IMR-90 (cell line): ENCODE results near the gene CAPN7. TPM values are rescaled to one million over a fixed set of nuclear protein-coding genes. Genes with fewer than 3 reads are reported as not detected.

Experiments used
- ATAC-seq: fragments of 200-7000 bp; cut with Tn5 transposase; 2 replicates; pipeline ENCODE4 v1.9.1; 2020; ENCODE audit warnings: low read depth, mild to moderate bottlenecking, moderate library complexity
- BruUV-seq: library from RNA; stranded (reverse); fragments of 400-500 nt; replicated peaks from 2 replicates; lab custom pipeline; 2021; lab: Mats Ljungman, UMichigan
- CTCF ChIA-PET: fragments of 300-600 bp; formaldehyde crosslinking; extraction: SDS; loops from one replicate; lab custom pipeline; 2021; ENCODE audit warnings: antibody characterized with exemption; lab: Yijun Ruan, JAX
- POLR2A ChIA-PET: fragments of 300-600 bp; sonication (Branson Sonifier 250); formaldehyde crosslinking; loops from one replicate; lab custom pipeline; 2022; ENCODE audit warnings: antibody characterized with exemption; ENCODE audit not compliant: unreplicated experiment; lab: Charles Lee
- DNase-seq: peaks from one replicate; pipeline ENCODE4 v3.0.0; 2013
- H2AFZ ChIP-seq: replicated peaks from 2 replicates; pipeline ENCODE3; 2013; ENCODE audit warnings: low read length, mild to moderate bottlenecking; ENCODE audit not compliant: poor library complexity
- H2AK5ac ChIP-seq: 2 replicates; pipeline ENCODE4 v1.6.1; 2013; ENCODE audit warnings: low read depth, low read length, inconsistent platforms
- H2AK9ac ChIP-seq: replicated peaks from 2 replicates; pipeline ENCODE3; 2013; ENCODE audit warnings: mild to moderate bottlenecking, low read depth, low read length, moderate library complexity; ENCODE audit not compliant: poor library complexity
- H2BK120ac ChIP-seq: 2 replicates; pipeline ENCODE4 v1.6.1; 2013; ENCODE audit warnings: low read depth, low read length, inconsistent platforms
- H2BK15ac ChIP-seq: 3 replicates; pipeline ENCODE4 v1.6.1; 2013; ENCODE audit warnings: low read depth, low read length, inconsistent platforms
- H2BK20ac ChIP-seq: 2 replicates; pipeline ENCODE4 v1.6.1; 2013; ENCODE audit warnings: low read depth, mild to moderate bottlenecking, inconsistent platforms, low read length, moderate library complexity
- H2BK5ac ChIP-seq: 2 replicates; pipeline ENCODE4 v1.6.1; 2013; ENCODE audit warnings: mild to moderate bottlenecking, low read depth, low read length, inconsistent platforms; ENCODE audit not compliant: poor library complexity, severe bottlenecking
- H3K14ac ChIP-seq: replicated peaks from 2 replicates; pipeline ENCODE4 v1.6.1; 2013; ENCODE audit warnings: low read depth, low read length, inconsistent platforms
- H3K18ac ChIP-seq: 2 replicates; pipeline ENCODE4 v1.6.1; 2013; ENCODE audit warnings: low read depth, low read length, control low read depth
- H3K23ac ChIP-seq: 2 replicates; pipeline ENCODE4 v1.6.1; 2013; ENCODE audit warnings: low read depth, low read length, inconsistent platforms
- H3K27ac ChIP-seq: 2 replicates; pipeline ENCODE4 v1.5.1; 2013; ENCODE audit warnings: mild to moderate bottlenecking, control low read depth, low read length; ENCODE audit not compliant: insufficient read depth
- H3K27me3 ChIP-seq: 2 replicates; pipeline ENCODE4 v1.6.1; 2013; ENCODE audit warnings: low read length; ENCODE audit not compliant: control insufficient read depth, insufficient read depth
- H3K36me3 ChIP-seq: 2 replicates; pipeline ENCODE4 v1.6.1; 2013; ENCODE audit warnings: low read length, mixed read lengths; ENCODE audit not compliant: control insufficient read depth, insufficient read depth
- H3K4ac ChIP-seq: 2 replicates; pipeline ENCODE4 v1.6.1; 2013; ENCODE audit warnings: low read depth, low read length, inconsistent platforms
- H3K4me1 ChIP-seq: 2 replicates; pipeline ENCODE4 v1.6.1; 2013; ENCODE audit warnings: low read length, mixed read lengths; ENCODE audit not compliant: control insufficient read depth, insufficient read depth
- H3K4me2 ChIP-seq: 2 replicates; pipeline ENCODE4 v1.6.1; 2013; ENCODE audit warnings: low read depth, mild to moderate bottlenecking, control low read depth, low read length, moderate library complexity
- H3K4me3 ChIP-seq: 2 replicates; pipeline ENCODE4 v1.5.1; 2013; ENCODE audit warnings: low read depth, mild to moderate bottlenecking, control low read depth, low read length, moderate library complexity; ENCODE audit not compliant: insufficient read depth
- H3K56ac ChIP-seq: 2 replicates; pipeline ENCODE4 v1.6.1; 2013; ENCODE audit warnings: low read length, inconsistent platforms; ENCODE audit not compliant: insufficient read depth; ENCODE audit errors: extremely low read depth
- H3K79me1 ChIP-seq, 2 experiments: 2 replicates each; pipeline ENCODE4 v1.6.1; 2013; ENCODE audit warnings: low read length in 2 of 2, inconsistent platforms in 1 of 2, low read depth in 1 of 2
- H3K9ac ChIP-seq: 2 replicates; pipeline ENCODE4 v1.6.1; 2013; ENCODE audit warnings: low read depth, low read length, control low read depth
- H3K9me1 ChIP-seq: 2 replicates; pipeline ENCODE4 v1.6.1; 2013; ENCODE audit warnings: low read length, inconsistent platforms; ENCODE audit not compliant: insufficient read depth
- H3K9me3 ChIP-seq: 2 replicates; pipeline ENCODE4 v1.6.1; 2013; ENCODE audit warnings: low read length; ENCODE audit not compliant: control insufficient read depth, insufficient read depth
- H4K20me1 ChIP-seq: 2 replicates; pipeline ENCODE4 v1.6.1; 2013; ENCODE audit warnings: low read length, inconsistent platforms; ENCODE audit not compliant: insufficient read depth
- H4K5ac ChIP-seq: 2 replicates; pipeline ENCODE4 v1.6.1; 2013; ENCODE audit warnings: mild to moderate bottlenecking, low read depth, low read length, control low read depth
- H4K8ac ChIP-seq, 2 experiments: 2 replicates each; pipeline ENCODE4 v1.6.1; 2013; ENCODE audit warnings: low read depth in 2 of 2, low read length in 2 of 2, control low read depth in 1 of 2, inconsistent platforms in 1 of 2
- H4K91ac ChIP-seq: 2 replicates; pipeline ENCODE4 v1.6.1; 2013; ENCODE audit warnings: low read depth, low read length, inconsistent platforms; ENCODE audit not compliant: insufficient read depth
- BHLHE40 ChIP-seq: fragments of 150-350 bp; IDR thresholded peaks from 2 replicates; pipeline ENCODE4 v1.6.1; 2016; ENCODE audit warnings: mild to moderate bottlenecking, low read depth, low read length
- CEBPB ChIP-seq: IDR thresholded peaks from 2 replicates; pipeline ENCODE4 v1.6.1; 2012; ENCODE audit warnings: low read depth, low read length, improper control_type of control experiment
- CHD1 ChIP-seq: IDR thresholded peaks from 2 replicates; pipeline ENCODE4 v1.6.1; 2012; ENCODE audit warnings: low read depth, low read length, improper control_type of control experiment
- FOS ChIP-seq: fragments of 150-350 bp; IDR thresholded peaks from 2 replicates; pipeline ENCODE4 v1.6.1; 2016; ENCODE audit warnings: low read depth, low read length
- MAFK ChIP-seq: IDR thresholded peaks from 2 replicates; pipeline ENCODE4 v1.6.1; 2012; ENCODE audit warnings: low read depth, low read length, improper control_type of control experiment
- MAZ ChIP-seq: IDR thresholded peaks from 2 replicates; pipeline ENCODE4 v1.6.1; 2012; ENCODE audit warnings: low read depth, mild to moderate bottlenecking, low read length, improper control_type of control experiment, moderate library complexity, borderline replicate concordance
- NFE2L2 ChIP-seq: fragments of 150-350 bp; IDR thresholded peaks from 2 replicates; pipeline ENCODE4 v1.6.1; 2016; ENCODE audit warnings: low read depth, mild to moderate bottlenecking, low read length
- POLR2A ChIP-seq: IDR thresholded peaks from 2 replicates; pipeline ENCODE4 v1.6.1; 2012; ENCODE audit warnings: mild to moderate bottlenecking, low read depth, low read length
- RAD21 ChIP-seq: IDR thresholded peaks from 2 replicates; pipeline ENCODE4 v1.6.1; 2012; ENCODE audit warnings: low read length, improper control_type of control experiment
- RCOR1 ChIP-seq: IDR thresholded peaks from 2 replicates; pipeline ENCODE4 v1.6.1; 2012; ENCODE audit warnings: mild to moderate bottlenecking, low read length, improper control_type of control experiment; ENCODE audit not compliant: insufficient replicate concordance
- RFX5 ChIP-seq: IDR thresholded peaks from 2 replicates; pipeline ENCODE4 v1.8.0; 2012; ENCODE audit warnings: low read depth, mild to moderate bottlenecking, low read length, moderate library complexity
- SMC3 ChIP-seq: fragments of 150-350 bp; IDR thresholded peaks from 2 replicates; pipeline ENCODE4 v1.6.1; 2016; ENCODE audit warnings: low read depth, mild to moderate bottlenecking, antibody characterized with exemption, low read length, moderate library complexity
- WGBS, 2 experiments: methylation state at CpG; one replicate each; pipeline versions ENCODE4 v1.1.5 to v1.1.7; 2013; ENCODE audit warnings: missing lambda C conversion rate in 2 of 2; ENCODE audit not compliant: insufficient read length in 1 of 2; ENCODE audit errors: extremely low coverage in 2 of 2; 5-methylcytosine and 5-hydroxymethylcytosine counted together
- dilution Hi-C: fragments of 300-500 bp; cut with HindIII; formaldehyde crosslinking; loops from one replicate; pipeline ENCODE4 v1.14.3; 2018; ENCODE audit warnings: low sequenced_read_pairs; ENCODE audit not compliant: unreplicated experiment
- in situ Hi-C: fragments of 300-500 bp; cut with MboI; formaldehyde crosslinking; loops from 3 replicates; pipeline ENCODE4 v1.14.3; 2019; ENCODE audit warnings: low sequenced_read_pairs, inconsistent platforms, mixed read lengths
- intact Hi-C: fragments of 100-400 bp; cut with micrococcal nuclease; formaldehyde crosslinking; loops from 2 replicates; pipeline ENCODE4 v1.10.0; 2022
- polyA plus RNA-seq, 3 experiments: library from polyadenylated mRNA; depleted of rRNA; stranded (reverse); fragments of >200 nt; gene quantifications; 2 replicates each; pipeline ENCODE4 v1.2.3, GENCODE V29; 2012; ENCODE audit warnings: low replicate concordance in 1 of 3
- total RNA-seq: library from RNA; depleted of rRNA; stranded (reverse); fragments of >200 nt; gene quantifications from 2 replicates; pipeline ENCODE4 v1.2.3, GENCODE V29; 2012
- TF ChIP-seq, protein P1 (sequence below): fragments of 150-350 bp; IDR thresholded peaks from 2 replicates; pipeline ENCODE4 v1.6.1; 2017; ENCODE audit warnings: mild to moderate bottlenecking, antibody characterized with exemption, low read length, low read depth
- TF ChIP-seq, protein P2 (sequence below): fragments of 150-350 bp; IDR thresholded peaks from 2 replicates; pipeline ENCODE4 v1.6.1; 2016; ENCODE audit warnings: low read depth, mild to moderate bottlenecking, low read length, moderate library complexity, borderline replicate concordance

Gene CAPN7
- total and polyA plus RNA-seq, 2 of the 4 experiments (the other 2 are of a cell fraction), result 14.5 to 21.3 TPM

DNA sequence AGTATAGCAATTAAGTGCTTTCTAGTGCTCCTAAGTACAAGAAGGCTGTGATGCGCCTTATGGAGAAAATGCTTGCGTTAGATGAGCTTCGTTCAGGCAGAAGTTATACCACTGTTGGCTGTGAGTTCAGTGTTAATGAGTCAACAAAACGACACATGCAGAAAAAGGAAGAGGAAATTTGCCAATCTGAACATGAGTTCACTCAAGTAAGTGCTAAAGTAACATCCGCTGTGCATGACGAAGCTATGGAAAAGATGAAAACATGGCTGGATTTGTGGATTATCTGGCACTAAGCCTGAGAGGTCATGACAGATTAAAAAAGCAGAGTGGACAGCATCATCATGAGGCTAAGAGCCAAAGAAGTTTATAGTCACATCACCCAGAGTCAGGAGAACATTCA is 89.5 kb downstream of the CAPN7 start:
- no peak overlapping the region for H2BK15ac ChIP-seq
- no TSS peak for BruUV-seq
- 85% methylated on average over 4 of the region's 6 CpGs; no CpG with 5 or more reads in 1 of the 2 experiments for WGBS, 2 experiments
- in situ Hi-C loops, result no loop called here
- no peak overlapping the region for H3K23ac ChIP-seq
- H3K4ac ChIP-seq, result no peak overlapping the region
- no peaks in the 10 kb centered on the region for H3K9me3 ChIP-seq
- H3K4me1 ChIP-seq, result peaks cover 3% of the 10 kb centered on the region; the same call in 1 of the 2 replicates
- POLR2A ChIA-PET, result no interaction called here
- no peak overlapping the region for H2BK5ac ChIP-seq
- H4K8ac ChIP-seq, result no peak overlapping the region
- no peak overlapping the region for H3K9ac ChIP-seq
- no peaks in the 10 kb centered on the region for H3K36me3 ChIP-seq
- dilution Hi-C loops, result no loop called here
- H2AFZ ChIP-seq, result no peak overlapping the region
- H3K4me2 ChIP-seq, result no peak overlapping the region
- TF ChIP-seq, protein P1, sequence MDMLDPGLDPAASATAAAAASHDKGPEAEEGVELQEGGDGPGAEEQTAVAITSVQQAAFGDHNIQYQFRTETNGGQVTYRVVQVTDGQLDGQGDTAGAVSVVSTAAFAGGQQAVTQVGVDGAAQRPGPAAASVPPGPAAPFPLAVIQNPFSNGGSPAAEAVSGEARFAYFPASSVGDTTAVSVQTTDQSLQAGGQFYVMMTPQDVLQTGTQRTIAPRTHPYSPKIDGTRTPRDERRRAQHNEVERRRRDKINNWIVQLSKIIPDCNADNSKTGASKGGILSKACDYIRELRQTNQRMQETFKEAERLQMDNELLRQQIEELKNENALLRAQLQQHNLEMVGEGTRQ, result no peak
- TF ChIP-seq CEBPB, result no peak
- TF ChIP-seq, protein P2, sequence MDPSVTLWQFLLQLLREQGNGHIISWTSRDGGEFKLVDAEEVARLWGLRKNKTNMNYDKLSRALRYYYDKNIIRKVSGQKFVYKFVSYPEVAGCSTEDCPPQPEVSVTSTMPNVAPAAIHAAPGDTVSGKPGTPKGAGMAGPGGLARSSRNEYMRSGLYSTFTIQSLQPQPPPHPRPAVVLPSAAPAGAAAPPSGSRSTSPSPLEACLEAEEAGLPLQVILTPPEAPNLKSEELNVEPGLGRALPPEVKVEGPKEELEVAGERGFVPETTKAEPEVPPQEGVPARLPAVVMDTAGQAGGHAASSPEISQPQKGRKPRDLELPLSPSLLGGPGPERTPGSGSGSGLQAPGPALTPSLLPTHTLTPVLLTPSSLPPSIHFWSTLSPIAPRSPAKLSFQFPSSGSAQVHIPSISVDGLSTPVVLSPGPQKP, result no peak
- no peak for TF ChIP-seq CHD1
- no peak for TF ChIP-seq POLR2A
- no peak for TF ChIP-seq FOS
- TF ChIP-seq NFE2L2, result no peak
- TF ChIP-seq RFX5, result no peak
- no peak for TF ChIP-seq RCOR1
- no peak for TF ChIP-seq MAZ
- no peak for TF ChIP-seq RAD21
- no peak for TF ChIP-seq MAFK
- no peak for TF ChIP-seq SMC3
- no peak for TF ChIP-seq BHLHE40
- H2AK9ac ChIP-seq, result no peak overlapping the region
- H4K20me1 ChIP-seq, result no peaks in the 10 kb centered on the region
- H3K9me1 ChIP-seq, result peaks cover 4% of the 10 kb centered on the region; the same call in 1 of the 2 replicates
- H4K5ac ChIP-seq, result no peak overlapping the region
- no peak overlapping the region for H2AK5ac ChIP-seq
- H3K27me3 ChIP-seq, result no peaks in the 10 kb centered on the region
- no peak overlapping the region for H3K18ac ChIP-seq
- no peak for ATAC-seq
- H3K27ac ChIP-seq, result no peak overlapping the region
- no peak overlapping the region for H4K91ac ChIP-seq
- intact Hi-C loops, result no loop called here
- no peak for DNase-seq
- H3K4me3 ChIP-seq, result no peak overlapping the region
- H2BK120ac ChIP-seq, result no peak overlapping the region
- H3K56ac ChIP-seq, result no peak overlapping the region
- H3K79me1 ChIP-seq, result peaks cover 2 to 3% of the 10 kb centered on the region in 2 experiments; a peak in 1 of 4 replicates
- no peak overlapping the region for H2BK20ac ChIP-seq
- H3K14ac ChIP-seq, result no peak overlapping the region
- CTCF ChIA-PET, result no interaction called here
